NCI-H1694 treated with DMSO at 0.1 percent for 48 hours (cell line): ENCODE data around the gene PHETA1.

Experiments used
- DNase-seq: peaks from one replicate; lab custom pipeline; 2025; lab: John Stamatoyannopoulos, UW

The PHETA1 gene

GRCh38 chr12:111368788-111369495 lies at the start of gene PHETA1:
Gene PHETA1, minus strand, starts transcription at chr12:111369095. Its CDS starts 5,668 bp downstream, at chr12:111363427.
- DNase-seq, result peak; percentile 41

- no peak for DNase-seq
Observed at GRCh38 chr12:111418594-111418880, 49.6 kb upstream of the PHETA1 start.

- no peak for DNase-seq
Observed at GRCh38 chr12:111417784-111418593, 49.1 kb upstream of the PHETA1 start.

- DNase-seq, result no peak
Observed at GRCh38 chr12:111417290-111417689, 48.4 kb upstream of the PHETA1 start.

GRCh38 chr12:111414711-111415252 lies 45.9 kb upstream of the PHETA1 start:
- DNase-seq, result no peak

GRCh38 chr12:111413442-111414086 lies 44.7 kb upstream of the PHETA1 start:
- DNase-seq, result no peak

- DNase-seq, result no peak
Observed at GRCh38 chr12:111412830-111413441, 44.0 kb upstream of the PHETA1 start.

- DNase-seq, result no peak
Observed at GRCh38 chr12:111412007-111412829, 43.3 kb upstream of the PHETA1 start.

GRCh38 chr12:111411185-111411764 lies 42.4 kb upstream of the PHETA1 start:
- no peak for DNase-seq

- DNase-seq, result no peak
Observed at GRCh38 chr12:111410431-111411184, 41.7 kb upstream of the PHETA1 start.

- DNase-seq, result no peak
Observed at GRCh38 chr12:111409780-111410430, 41.0 kb upstream of the PHETA1 start.

GRCh38 chr12:111409403-111409779 lies 40.5 kb upstream of the PHETA1 start:
- no peak for DNase-seq

- no peak for DNase-seq
Observed at GRCh38 chr12:111408686-111409402, 39.9 kb upstream of the PHETA1 start.

GRCh38 chr12:111408116-111408440 lies 39.2 kb upstream of the PHETA1 start:
- DNase-seq, result no peak

GRCh38 chr12:111407377-111408115 lies 38.7 kb upstream of the PHETA1 start:
- no peak for DNase-seq

- DNase-seq, result no peak
Observed at GRCh38 chr12:111406474-111407376, 37.8 kb upstream of the PHETA1 start.

GRCh38 chr12:111405859-111406473 lies 37.1 kb upstream of the PHETA1 start, which contains the start of gene SH2B3:
Gene SH2B3, plus strand, starts transcription at chr12:111405923. Its CDS starts 12,223 bp downstream, at chr12:111418146.
- DNase-seq, result peak; percentile 33
